Astrocyte of the spinal cord (primary cell): ENCODE data around the gene STXBP5L.
"Not testable (repeated sequence)": the region's sequence is repeated elsewhere in the genome, so short reads cannot be mapped to it uniquely, and the experiment has no call there.

Experiments
- DNase-seq: peaks from one replicate; pipeline ENCODE4 v3.0.0; 2011; ENCODE audit warnings: low read depth, low spot score
- H3K4me3 ChIP-seq: 2 replicates; pipeline ENCODE4 v1.5.1; 2011; ENCODE audit warnings: low read depth, mild to moderate bottlenecking, low read length, moderate library complexity
- CTCF ChIP-seq: IDR thresholded peaks from 2 replicates; pipeline ENCODE4 v1.5.1; 2012; ENCODE audit warnings: low read depth, mild to moderate bottlenecking, low read length, inconsistent platforms
- in situ Hi-C: cut with HindIII; loops from 2 replicates; pipeline ENCODE4 v1.10.0; 2017; ENCODE audit warnings: low sequenced_read_pairs

The STXBP5L gene

DNA sequence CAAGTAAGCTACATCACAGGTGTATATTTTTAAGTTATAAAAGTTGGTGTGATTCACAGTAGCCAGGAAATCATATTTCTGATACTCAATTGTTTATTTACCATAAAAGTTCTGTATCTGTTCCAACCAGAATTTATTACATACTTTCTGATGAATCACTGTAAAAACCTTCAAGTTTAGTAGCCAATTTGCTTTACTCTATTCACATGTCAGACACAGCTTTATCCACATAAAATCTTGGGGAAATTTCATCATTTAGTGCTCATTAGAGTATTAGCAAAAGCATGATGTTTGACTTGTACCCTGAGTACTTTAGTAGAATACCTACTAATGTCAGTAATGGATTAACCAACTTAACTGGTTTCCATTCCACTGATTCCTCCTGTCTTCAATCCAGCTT, 388.0 kb downstream of the STXBP5L start:
- no peak overlapping the region for H3K4me3 ChIP-seq
- in situ Hi-C loops, result no loop called here
- DNase-seq, result no peak
- no peak for TF ChIP-seq CTCF

- no peak for DNase-seq
- no peak overlapping the region for H3K4me3 ChIP-seq
- TF ChIP-seq CTCF, result no peak
- in situ Hi-C loops, result no loop called here
Observed at GRCh38 chr3:121324320-121324719, 416.3 kb downstream of the STXBP5L start.

GRCh38 chr3:121330118-121330517, 422.1 kb downstream of the STXBP5L start:
- TF ChIP-seq CTCF, result no peak
- DNase-seq, result no peak
- no peak overlapping the region for H3K4me3 ChIP-seq
- in situ Hi-C loops, result no loop called here

DNA sequence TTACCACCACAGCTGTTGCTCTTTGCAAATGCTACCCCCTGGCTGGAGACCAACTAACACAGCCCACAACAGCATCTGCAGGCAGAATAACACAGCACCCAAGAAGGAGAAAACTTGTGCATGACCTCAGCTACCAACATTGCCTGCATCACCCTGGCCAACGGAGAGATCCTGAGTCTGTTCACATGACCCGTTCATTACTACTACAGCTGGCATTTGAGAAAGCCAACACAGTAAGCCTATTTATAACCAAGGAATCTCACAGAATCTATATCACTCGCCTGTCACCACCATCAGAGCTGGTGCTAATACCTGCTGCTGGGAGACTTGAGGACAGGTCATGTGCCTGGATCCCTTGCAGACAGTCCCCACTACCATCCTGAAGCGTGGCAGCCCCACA, 422.6 kb downstream of the STXBP5L start:
- no peak for TF ChIP-seq CTCF
- no peak for DNase-seq

DNA sequence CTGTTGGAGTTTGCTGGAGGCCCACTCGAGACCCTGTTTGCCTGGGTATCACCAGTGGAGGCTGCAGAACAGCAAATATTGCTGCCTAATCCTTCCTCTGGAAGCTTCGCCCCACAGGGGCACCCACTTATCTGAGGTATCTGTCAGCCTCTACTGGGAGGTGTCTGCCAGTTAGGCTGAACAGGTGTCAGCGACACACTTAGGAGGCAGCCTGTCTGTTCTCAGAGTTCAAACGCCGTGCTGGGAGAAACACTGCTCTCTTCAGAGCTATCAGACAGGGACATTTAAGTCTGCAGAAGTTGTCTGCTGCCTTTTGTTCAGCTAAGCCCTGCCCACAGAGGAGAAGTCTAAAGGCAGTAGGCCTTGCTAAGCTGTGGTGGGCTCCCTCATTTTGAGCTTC, 448.0 kb downstream of the STXBP5L start:
- H3K4me3 ChIP-seq, in situ Hi-C loops, DNase-seq: not testable (repeated sequence)

More for the DNA sequence above, 422.6 kb downstream of the STXBP5L start:
- no peak overlapping the region for H3K4me3 ChIP-seq
- in situ Hi-C loops, result no loop called here

- no peak for TF ChIP-seq CTCF
- in situ Hi-C loops, result no loop called here
- DNase-seq, result no peak
- H3K4me3 ChIP-seq, result no peak overlapping the region
Observed at GRCh38 chr3:121362035-121362734, 454.2 kb downstream of the STXBP5L start.

DNA sequence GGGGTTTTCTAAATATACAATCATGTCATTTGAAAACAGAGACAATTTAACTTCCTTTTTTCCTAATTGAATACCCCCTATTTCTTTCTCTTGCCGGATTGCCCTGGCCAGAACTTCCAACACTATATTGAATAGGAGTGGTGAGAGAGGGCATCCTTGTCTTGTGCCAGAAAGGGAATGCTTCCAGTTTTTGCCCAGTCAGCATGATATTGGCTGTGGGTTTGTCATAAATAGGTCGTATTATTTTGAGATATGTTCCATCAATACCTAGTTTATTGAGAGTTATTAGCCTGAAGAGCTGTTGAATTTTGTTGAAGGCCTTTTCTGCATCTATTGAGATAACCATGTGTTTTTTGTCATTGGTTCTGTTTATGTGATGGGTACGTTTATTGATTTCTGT, 480.3 kb downstream of the STXBP5L start:
- DNase-seq, H3K4me3 ChIP-seq, in situ Hi-C loops: not testable (repeated sequence)

DNA sequence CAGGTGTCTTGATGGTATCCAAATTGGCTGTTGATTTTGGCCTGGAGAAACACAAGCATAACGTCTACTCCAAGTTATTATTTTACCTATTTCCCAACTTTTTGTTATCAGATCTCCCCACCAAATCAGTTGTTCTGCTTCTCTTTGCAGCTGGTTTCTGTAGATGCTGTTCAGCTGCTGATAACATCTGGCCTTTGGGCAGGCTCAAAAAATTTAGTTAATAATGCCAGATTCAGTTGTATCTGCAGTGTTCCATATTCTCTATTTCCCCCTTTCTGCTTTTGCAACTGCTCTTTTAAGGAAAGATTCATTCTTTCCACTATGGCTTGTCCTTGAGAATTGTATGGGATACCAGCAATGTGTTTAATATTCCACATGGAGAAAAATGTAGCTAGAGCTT, 488.0 kb downstream of the STXBP5L start:
- in situ Hi-C loops, DNase-seq, H3K4me3 ChIP-seq: not testable (repeated sequence)

GRCh38 chr3:121398051-121398450, 490.0 kb downstream of the STXBP5L start:
- in situ Hi-C loops, DNase-seq, H3K4me3 ChIP-seq: not testable (repeated sequence)
